A549 treated with AZD9567 at 1 μM for 4 hours (cell line): ENCODE measurements around the gene MYBPHL. TPM values are rescaled to one million over a fixed set of nuclear protein-coding genes. Genes with fewer than 3 reads are reported as not detected.

ENCODE experiments used
- total RNA-seq: library from RNA; stranded (reverse); fragments of 200-300 nt; extraction: Qiagen RNA extraction; gene quantifications from 5 replicates; pipeline ENCODE4 v1.2.3, GENCODE V29; 2022; ENCODE audit not compliant: insufficient read depth

Gene MYBPHL, protein sequence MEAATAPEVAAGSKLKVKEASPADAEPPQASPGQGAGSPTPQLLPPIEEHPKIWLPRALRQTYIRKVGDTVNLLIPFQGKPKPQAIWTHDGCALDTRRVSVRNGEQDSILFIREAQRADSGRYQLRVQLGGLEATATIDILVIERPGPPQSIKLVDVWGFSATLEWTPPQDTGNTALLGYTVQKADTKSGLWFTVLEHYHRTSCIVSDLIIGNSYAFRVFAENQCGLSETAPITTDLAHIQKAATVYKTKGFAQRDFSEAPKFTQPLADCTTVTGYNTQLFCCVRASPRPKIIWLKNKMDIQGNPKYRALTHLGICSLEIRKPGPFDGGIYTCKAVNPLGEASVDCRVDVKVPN
- total RNA-seq = not detected in 5 replicates

DNA sequence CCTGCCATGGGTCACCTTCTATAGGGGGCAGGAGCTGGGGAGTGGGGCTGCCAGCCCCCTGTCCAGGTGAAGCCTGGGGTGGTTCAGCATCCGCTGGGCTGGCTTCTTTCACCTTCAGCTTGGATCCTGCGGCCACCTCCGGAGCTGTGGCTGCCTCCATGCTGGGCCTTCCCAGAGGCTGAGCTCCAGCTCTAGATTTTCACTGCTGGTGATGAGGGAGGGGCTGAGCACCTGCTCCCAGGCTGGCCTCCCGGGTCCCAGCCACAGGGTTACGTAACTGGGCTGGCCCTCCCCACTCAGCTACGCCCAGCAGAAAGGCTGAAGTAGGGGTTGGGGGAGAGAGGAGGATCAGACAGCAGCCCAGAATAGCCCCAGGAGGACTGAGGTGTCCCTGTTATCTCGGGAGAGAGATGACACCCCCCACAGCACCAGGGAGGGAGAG lies at the start of gene MYBPHL:
Gene MYBPHL, minus strand, starts transcription at position 180 of the 442 bp plus-strand sequence. Its CDS starts 20 bp downstream, at position 160.

DNA sequence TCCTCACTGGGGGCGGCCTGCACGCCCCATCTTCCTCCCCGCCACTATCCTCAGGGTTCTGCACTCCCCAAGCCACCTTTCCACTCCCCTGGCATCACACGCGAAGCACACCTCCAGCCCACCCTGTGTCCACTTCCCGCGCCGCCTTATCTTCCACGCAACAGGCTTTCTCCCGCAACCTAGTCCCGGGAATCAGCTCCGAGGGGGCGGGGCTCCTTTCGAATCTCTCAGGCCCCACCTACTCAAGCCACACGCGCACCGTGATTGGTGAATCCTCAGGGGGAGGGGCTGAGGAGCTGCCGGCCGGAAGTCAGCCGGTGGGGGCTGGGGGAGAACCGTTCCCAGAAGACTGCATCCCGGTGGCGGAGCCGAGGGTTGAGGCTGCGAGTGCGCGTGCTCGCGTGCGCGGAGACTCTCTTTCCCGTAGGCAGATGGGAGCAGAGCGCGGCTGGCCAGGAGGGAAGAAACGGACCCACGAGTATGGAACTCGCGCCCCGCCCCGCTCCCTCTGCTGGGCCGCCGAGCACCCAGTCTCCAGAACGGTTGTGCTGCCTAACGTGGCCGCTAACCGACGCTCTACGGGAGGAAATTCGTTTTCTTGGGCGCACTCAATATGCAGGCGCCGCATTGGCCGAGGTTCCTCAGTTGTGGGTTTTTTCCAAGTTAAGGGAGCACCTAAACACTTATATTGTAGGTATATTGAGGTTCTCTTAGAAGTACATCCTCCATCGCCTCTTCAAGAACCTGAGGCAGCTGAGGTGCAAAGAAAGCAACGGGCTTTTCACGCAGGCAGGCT lies 23.7 kb downstream of the MYBPHL start, which contains the start of gene PSRC1:
Gene PSRC1, minus strand, starts transcription at position 194 of the 796 bp plus-strand sequence.

DNA sequence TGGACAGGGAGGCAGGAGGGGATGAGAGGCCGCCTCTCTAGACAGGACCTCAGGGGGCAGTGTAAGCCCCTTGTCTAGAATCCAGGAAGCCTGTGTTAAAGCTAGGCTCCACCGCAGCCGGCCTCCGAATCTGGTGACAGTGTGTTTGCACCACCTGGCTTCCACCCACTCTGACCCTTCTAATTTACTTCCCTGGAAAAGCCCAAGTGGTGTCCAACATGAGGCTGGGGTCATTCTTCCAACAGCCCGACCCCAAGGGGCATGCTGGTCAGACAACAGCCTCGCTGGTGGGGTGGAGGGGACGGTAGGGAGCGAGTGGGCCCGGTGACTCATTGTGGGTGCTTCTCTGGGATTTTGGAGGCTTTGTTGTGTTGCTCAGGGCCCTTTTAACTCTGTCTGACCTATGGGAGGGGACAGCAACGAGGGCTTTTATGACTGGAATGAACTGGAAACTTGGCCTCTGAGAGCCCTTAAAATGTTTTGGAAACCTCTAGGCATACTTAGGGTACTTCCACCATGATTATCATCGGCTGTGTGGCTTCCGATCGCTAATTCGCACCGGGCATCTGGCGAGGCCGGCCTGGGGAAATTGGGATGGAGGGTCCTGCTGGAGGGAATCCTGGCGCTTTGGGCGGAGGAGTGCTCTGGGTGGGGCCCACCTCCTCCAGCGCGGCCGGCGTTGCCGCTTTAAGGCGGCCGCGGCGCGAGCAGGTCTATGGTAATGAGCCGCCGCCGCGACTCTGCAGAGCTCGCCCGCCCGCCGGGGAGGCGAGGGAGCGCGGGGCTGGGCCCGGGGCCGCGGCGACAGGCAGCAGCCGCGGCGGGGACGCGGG lies 57.8 kb downstream of the MYBPHL start, which contains the start of gene CELSR2:
Gene CELSR2, plus strand, starts transcription at position 743 of the 833 bp plus-strand sequence. CDS start 541 bp downstream, outside the sequence.

Other genes with a start within 250 kb of the MYBPHL start
- 24.9 to 31.0 TPM (median 26.8 TPM) in 5 replicates for gene TAF13, start 231.0 kb downstream of the MYBPHL start, total RNA-seq
- 7.7 to 8.9 TPM (median 8.5 TPM) in 5 replicates for gene TMEM167B, start 216.2 kb downstream of the MYBPHL start, total RNA-seq
- gene ELAPOR1, start 192.9 kb downstream of the MYBPHL start, total RNA-seq = 0.34 to 0.63 TPM (median 0.50 TPM) in 4 of 5 replicates, not detected in the other
- gene SARS1, start 93.1 kb downstream of the MYBPHL start, total RNA-seq = 90.6 to 94.3 TPM (median 92.6 TPM) in 5 replicates
- gene CELSR2, start 57.5 kb downstream of the MYBPHL start, total RNA-seq = 4.2 to 5.2 TPM (median 4.6 TPM) in 5 replicates
- gene PSRC1, start 23.9 kb downstream of the MYBPHL start, total RNA-seq = 14.7 to 23.9 TPM (median 22.7 TPM) in 5 replicates
- 3.4 to 8.7 TPM (median 3.5 TPM) in 5 replicates for gene SORT1, start 90.9 kb upstream of the MYBPHL start, total RNA-seq
- gene PSMA5, start 119.4 kb upstream of the MYBPHL start, total RNA-seq = 103 to 152 TPM (median 110 TPM) in 5 replicates
- 0.07 to 0.19 TPM (median 0.10 TPM) in 4 of 5 replicates, not detected in the other for gene SYPL2, start 159.5 kb upstream of the MYBPHL start, total RNA-seq
- 1.7 to 2.4 TPM (median 2.2 TPM) in 5 replicates for gene ATXN7L2, start 176.9 kb upstream of the MYBPHL start, total RNA-seq
- 4.3 to 7.6 TPM (median 4.9 TPM) in 5 replicates for gene CYB561D1, start 187.1 kb upstream of the MYBPHL start, total RNA-seq
- gene AMIGO1, start 202.7 kb upstream of the MYBPHL start, total RNA-seq = 1.0 to 1.5 TPM (median 1.1 TPM) in 5 replicates
- gene GPR61, start 232.9 kb upstream of the MYBPHL start, total RNA-seq = not detected in 5 replicates
- 4.7 to 7.1 TPM (median 5.4 TPM) in 5 replicates for gene GNAI3, start 241.6 kb upstream of the MYBPHL start, total RNA-seq